DND-41 (cell line): ENCODE data around the gene TNS1.

ENCODE experiments used
- ATAC-seq: fragments of 200-7000 bp; cut with Tn5 transposase; 3 replicates; pipeline ENCODE4 v1.9.1; 2021; ENCODE audit warnings: low read depth; ENCODE audit not compliant: insufficient read depth
- DNase-seq: peaks from one replicate; pipeline ENCODE4 v3.0.0-alpha.2; 2020
- H2AFZ ChIP-seq: 2 replicates; pipeline ENCODE4 v1.6.0; 2012; ENCODE audit warnings: low read depth, low read length
- H3K27ac ChIP-seq: 2 replicates; pipeline ENCODE4 v1.5.1; 2012; ENCODE audit warnings: low read length, inconsistent platforms
- H3K27me3 ChIP-seq: fragments of 200-600 bp; sonication (generic); 2 replicates; pipeline ENCODE4 v1.6.0; 2012; ENCODE audit warnings: low read length, mild to moderate bottlenecking, inconsistent platforms; ENCODE audit not compliant: insufficient read depth, poor library complexity
- H3K36me3 ChIP-seq: 2 replicates; pipeline ENCODE4 v1.5.1; 2012; ENCODE audit warnings: low read length, inconsistent platforms; ENCODE audit not compliant: insufficient read depth
- H3K4me1 ChIP-seq: 2 replicates; pipeline ENCODE4 v1.5.1; 2012; ENCODE audit warnings: mild to moderate bottlenecking, low read length; ENCODE audit not compliant: insufficient read depth
- H3K4me2 ChIP-seq: 2 replicates; pipeline ENCODE4 v1.6.0; 2012; ENCODE audit warnings: mild to moderate bottlenecking, moderate library complexity, low read length, inconsistent platforms; ENCODE audit not compliant: insufficient read depth
- H3K4me3 ChIP-seq, 2 experiments: fragments of 200-600 bp in 1 of 2; shearing (Covaris generic) in 1 of 2; 2 replicates each; pipeline ENCODE4 v1.5.1; 2012 to 2016; ENCODE audit warnings: inconsistent platforms in 2 of 2, low read length in 2 of 2, mild to moderate bottlenecking in 2 of 2, low read depth in 1 of 2, moderate library complexity in 1 of 2
- H3K79me2 ChIP-seq: 2 replicates; pipeline ENCODE4 v1.6.0; 2012; ENCODE audit warnings: low read length, inconsistent platforms; ENCODE audit not compliant: insufficient read depth
- H3K9ac ChIP-seq: 2 replicates; pipeline ENCODE4 v1.6.0; 2012; ENCODE audit warnings: low read depth, mild to moderate bottlenecking, inconsistent platforms, low read length, moderate library complexity
- H3K9me3 ChIP-seq: 2 replicates; pipeline ENCODE4 v1.5.1; 2012; ENCODE audit warnings: low read length, moderate library complexity, mild to moderate bottlenecking, inconsistent platforms; ENCODE audit not compliant: insufficient read depth, severe bottlenecking
- H4K20me1 ChIP-seq: 2 replicates; pipeline ENCODE4 v1.6.0; 2012; ENCODE audit warnings: low read length; ENCODE audit not compliant: insufficient read depth
- EZH2 ChIP-seq: IDR thresholded peaks from 3 replicates; pipeline ENCODE4 v1.6.1; 2012; ENCODE audit warnings: borderline replicate concordance, low read depth, mild to moderate bottlenecking, moderate library complexity, low read length, inconsistent platforms; ENCODE audit not compliant: severe bottlenecking
- TF ChIP-seq, protein P1 (sequence below): IDR thresholded peaks from 2 replicates; pipeline ENCODE4 v1.5.1; 2012; ENCODE audit warnings: borderline replicate concordance, low read length, moderate library complexity, mild to moderate bottlenecking; ENCODE audit not compliant: poor library complexity, severe bottlenecking; ENCODE audit errors: extremely low read depth

The TNS1 gene

DNA sequence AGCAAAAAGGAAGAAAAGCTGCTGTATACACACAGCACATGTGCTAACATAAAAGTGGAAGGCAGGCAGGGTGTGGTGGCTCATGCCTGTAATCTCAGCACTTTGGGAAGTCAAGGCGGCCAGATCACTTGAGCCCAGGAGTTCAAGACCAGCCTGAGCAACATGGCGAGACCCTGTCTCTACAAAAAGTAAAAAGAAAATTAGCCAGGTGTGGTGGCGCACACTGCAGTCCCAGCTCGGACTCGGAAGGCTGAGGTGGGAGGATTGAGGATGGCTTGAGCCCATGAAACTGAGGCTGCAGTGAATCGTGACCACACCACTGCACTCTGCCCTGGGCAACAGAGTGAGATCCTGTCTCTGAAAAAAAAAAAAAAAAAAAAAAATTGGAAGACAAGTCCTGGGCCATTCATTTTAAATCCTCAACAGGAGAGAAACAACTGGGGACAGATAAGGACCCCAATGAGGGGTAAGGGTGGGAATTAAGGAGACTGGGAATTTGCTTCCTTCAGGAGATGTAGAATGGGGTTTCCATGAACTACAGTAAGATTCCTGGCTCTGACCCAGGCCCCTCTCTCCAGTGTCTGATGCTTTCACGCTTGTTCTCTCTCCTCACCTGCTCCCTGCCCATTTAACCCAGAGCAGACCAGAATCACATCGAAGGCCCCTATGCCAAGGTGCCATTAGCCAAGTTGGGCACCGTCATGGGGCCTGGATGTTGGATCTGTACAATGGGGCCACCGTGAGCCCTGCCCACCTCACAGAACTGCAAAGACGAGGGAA lies 29.6 kb downstream of the TNS1 start:
- H3K4me3 ChIP-seq, result no peak overlapping the region
- no peak overlapping the region for H2AFZ ChIP-seq
- TF ChIP-seq, protein P1, sequence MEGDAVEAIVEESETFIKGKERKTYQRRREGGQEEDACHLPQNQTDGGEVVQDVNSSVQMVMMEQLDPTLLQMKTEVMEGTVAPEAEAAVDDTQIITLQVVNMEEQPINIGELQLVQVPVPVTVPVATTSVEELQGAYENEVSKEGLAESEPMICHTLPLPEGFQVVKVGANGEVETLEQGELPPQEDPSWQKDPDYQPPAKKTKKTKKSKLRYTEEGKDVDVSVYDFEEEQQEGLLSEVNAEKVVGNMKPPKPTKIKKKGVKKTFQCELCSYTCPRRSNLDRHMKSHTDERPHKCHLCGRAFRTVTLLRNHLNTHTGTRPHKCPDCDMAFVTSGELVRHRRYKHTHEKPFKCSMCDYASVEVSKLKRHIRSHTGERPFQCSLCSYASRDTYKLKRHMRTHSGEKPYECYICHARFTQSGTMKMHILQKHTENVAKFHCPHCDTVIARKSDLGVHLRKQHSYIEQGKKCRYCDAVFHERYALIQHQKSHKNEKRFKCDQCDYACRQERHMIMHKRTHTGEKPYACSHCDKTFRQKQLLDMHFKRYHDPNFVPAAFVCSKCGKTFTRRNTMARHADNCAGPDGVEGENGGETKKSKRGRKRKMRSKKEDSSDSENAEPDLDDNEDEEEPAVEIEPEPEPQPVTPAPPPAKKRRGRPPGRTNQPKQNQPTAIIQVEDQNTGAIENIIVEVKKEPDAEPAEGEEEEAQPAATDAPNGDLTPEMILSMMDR, result no peak
- no peak for TF ChIP-seq EZH2
- H3K9ac ChIP-seq, result no peak overlapping the region
- no peaks in the 10 kb centered on the region for H3K36me3 ChIP-seq
- no peak overlapping the region for H3K27ac ChIP-seq
- DNase-seq, result no peak
- H3K9me3 ChIP-seq, result no peaks in the 10 kb centered on the region
- H3K4me2 ChIP-seq, result no peak overlapping the region
- no peak for ATAC-seq
- H4K20me1 ChIP-seq, result no peaks in the 10 kb centered on the region; the same call in 1 of the 2 replicates
- H3K79me2 ChIP-seq, result no peaks in the 10 kb centered on the region
- peaks cover 8% of the 10 kb centered on the region for H3K27me3 ChIP-seq
- H3K4me1 ChIP-seq, result no peaks in the 10 kb centered on the region

DNA sequence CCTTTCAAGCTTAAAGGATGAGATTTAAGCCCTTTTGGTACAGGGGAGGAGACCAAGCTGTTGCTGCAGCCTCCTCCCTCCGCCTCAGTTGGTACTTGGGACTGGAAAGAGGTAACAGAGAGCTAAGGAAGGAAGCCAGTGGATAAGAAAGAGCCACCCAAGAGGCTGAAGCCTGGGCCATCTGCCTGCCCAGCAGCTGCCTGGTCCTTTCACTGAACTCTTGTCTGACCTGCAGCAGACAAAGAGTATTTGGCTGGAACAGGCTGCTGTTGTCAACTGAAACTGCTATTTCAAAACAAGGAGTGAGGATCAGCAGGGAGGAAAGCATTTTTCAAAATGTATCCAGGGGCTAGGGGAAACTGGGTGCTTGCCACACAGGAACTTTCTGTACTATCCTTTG lies 30.3 kb downstream of the TNS1 start:
- H3K9ac ChIP-seq, result no peak overlapping the region
- ATAC-seq, result no peak
- no peaks in the 10 kb centered on the region for H3K36me3 ChIP-seq
- TF ChIP-seq EZH2, result no peak
- TF ChIP-seq, protein P1, result no peak
- no peaks in the 10 kb centered on the region; the same call in 1 of the 2 replicates for H4K20me1 ChIP-seq
- peaks cover 12% of the 10 kb centered on the region for H3K27me3 ChIP-seq
- no peak overlapping the region for H3K4me2 ChIP-seq
- no peaks in the 10 kb centered on the region for H3K9me3 ChIP-seq
- no peak overlapping the region for H2AFZ ChIP-seq
- H3K4me3 ChIP-seq, result no peak overlapping the region
- no peak for DNase-seq
- H3K27ac ChIP-seq, result no peak overlapping the region
- H3K79me2 ChIP-seq, result no peaks in the 10 kb centered on the region
- no peaks in the 10 kb centered on the region for H3K4me1 ChIP-seq

DNA sequence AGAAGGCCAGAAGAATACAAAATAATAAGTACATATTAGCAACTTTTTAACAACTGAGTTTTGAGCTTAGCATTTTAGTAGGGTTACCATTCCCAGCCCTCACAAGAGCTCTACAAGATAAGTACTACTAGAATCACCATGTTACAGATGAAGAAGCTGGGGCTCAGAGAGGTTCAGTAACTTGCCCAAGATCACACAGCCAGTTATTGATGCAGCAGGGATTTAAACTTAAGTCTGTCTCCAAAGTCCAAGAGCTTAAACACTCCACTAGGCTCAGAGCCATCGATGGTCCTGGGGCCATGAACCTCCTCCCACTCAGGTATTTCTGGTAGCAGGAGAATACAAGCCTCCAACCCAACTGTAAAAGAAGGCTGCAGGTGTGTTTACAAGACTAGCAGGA lies 30.8 kb downstream of the TNS1 start:
- DNase-seq, result no peak
- H3K9me3 ChIP-seq, result no peaks in the 10 kb centered on the region
- no peak overlapping the region for H3K4me3 ChIP-seq
- H3K27ac ChIP-seq, result no peak overlapping the region
- no peaks in the 10 kb centered on the region for H3K79me2 ChIP-seq
- H2AFZ ChIP-seq, result no peak overlapping the region
- H3K9ac ChIP-seq, result no peak overlapping the region
- no peak overlapping the region for H3K4me2 ChIP-seq
- no peak for ATAC-seq
- TF ChIP-seq, protein P1, result no peak
- TF ChIP-seq EZH2, result no peak
- no peaks in the 10 kb centered on the region for H3K36me3 ChIP-seq
- no peaks in the 10 kb centered on the region; the same call in 1 of the 2 replicates for H4K20me1 ChIP-seq
- H3K27me3 ChIP-seq, result peaks cover 12% of the 10 kb centered on the region
- no peaks in the 10 kb centered on the region for H3K4me1 ChIP-seq
